GM04503 (cell line): ENCODE data around the gene ZNF470.
A peak's percentile ranks its signal among the peaks of the same experiment; 100 is the strongest.

Experiments
- DNase-seq: peaks from one replicate; pipeline ENCODE4 v3.0.0-alpha.2; 2012; ENCODE audit warnings: low read depth

Gene ZNF470

GRCh38 chr19:56608274-56608964 is 41.2 kb downstream of the ZNF470 start:
- no peak for DNase-seq

- DNase-seq, result no peak
These were observed 44.0 kb downstream of the ZNF470 start for GRCh38 chr19:56611288-56611687.

GRCh38 chr19:56612737-56613136 is 45.5 kb downstream of the ZNF470 start:
- no peak for DNase-seq

GRCh38 chr19:56613639-56614038 is 46.4 kb downstream of the ZNF470 start:
- no peak for DNase-seq

- DNase-seq, result no peak
These were observed 50.3 kb downstream of the ZNF470 start for GRCh38 chr19:56617531-56617930.

- DNase-seq, result no peak
These were observed 51.9 kb downstream of the ZNF470 start for GRCh38 chr19:56619121-56619520.

- DNase-seq, result no peak
These were observed 55.1 kb downstream of the ZNF470 start for GRCh38 chr19:56622374-56622773.

GRCh38 chr19:56623006-56623405 is 55.7 kb downstream of the ZNF470 start:
- DNase-seq, result no peak

GRCh38 chr19:56625708-56626107 is 58.4 kb downstream of the ZNF470 start:
- DNase-seq, result no peak

GRCh38 chr19:56633021-56633420 is 65.8 kb downstream of the ZNF470 start:
- no peak for DNase-seq

- peak; percentile 4 for DNase-seq
These were observed 70.8 kb downstream of the ZNF470 start for GRCh38 chr19:56637976-56638555.
